SK-N-SH (cell line): ENCODE measurements around the gene TOMM20. TPM values are rescaled to one million over a fixed set of nuclear protein-coding genes. Genes with fewer than 3 reads are reported as not detected.

Source experiments
- CTCF ChIA-PET: fragments of 300-600, 350-600 bp; formaldehyde crosslinking; extraction: SDS; loops from one replicate; lab custom pipeline; 2021; lab: Yijun Ruan, JAX
- POLR2A ChIA-PET: fragments of 350-600 bp; sonication (Branson Sonifier 250); formaldehyde crosslinking; extraction: SDS; loops from one replicate; lab custom pipeline; 2020; ENCODE audit warnings: antibody characterized with exemption, inconsistent platforms; lab: Yijun Ruan, JAX
- DNase-seq: peaks from one replicate; pipeline ENCODE4 v3.0.0; 2012
- H2AFZ ChIP-seq: fragments of 200-600 bp; sonication (generic); 2 replicates; pipeline ENCODE4 v1.8.1; 2016; ENCODE audit warnings: antibody characterized with exemption, mild to moderate bottlenecking, low read depth
- H3F3A ChIP-seq: fragments of 200-600 bp; sonication (generic); replicated peaks from 2 replicates; pipeline ENCODE3; 2016; ENCODE audit warnings: antibody characterized with exemption, mild to moderate bottlenecking; ENCODE audit not compliant: insufficient read depth
- H3K27ac ChIP-seq, 2 experiments: fragments of 200-500 bp in 1 of 2; fragments of 200-600 bp in 1 of 2; sonication (Bioruptor generic) in 1 of 2; sonication (generic), shearing (Covaris generic) in 1 of 2; 2 replicates each; pipeline versions ENCODE4 v1.5.1 to v1.6.1; 2014 to 2016; ENCODE audit warnings: low read depth in 2 of 2, inconsistent platforms in 1 of 2, low read length in 1 of 2, mild to moderate bottlenecking in 1 of 2, mixed read lengths in 1 of 2
- H3K27me3 ChIP-seq: fragments of 200-600 bp; sonication (generic), shearing (Covaris generic); 2 replicates; pipeline ENCODE4 v1.6.1; 2016; ENCODE audit warnings: mixed run types; ENCODE audit not compliant: insufficient read depth
- H3K36me3 ChIP-seq, 2 experiments: fragments of 200-500 bp in 1 of 2; fragments of 200-600 bp in 1 of 2; sonication (Bioruptor generic) in 1 of 2; sonication (generic) in 1 of 2; replicated peaks in 1 of 2; 2 replicates each; pipeline versions ENCODE3 to v1.5.1; 2014 to 2016; ENCODE audit warnings: low read length in 1 of 2, mild to moderate bottlenecking in 1 of 2; ENCODE audit not compliant: insufficient read depth in 2 of 2, control insufficient read depth in 1 of 2
- H3K4me1 ChIP-seq, 2 experiments: fragments of 200-500 bp in 1 of 2; fragments of 200-600 bp in 1 of 2; sonication (Bioruptor generic) in 1 of 2; sonication (generic), shearing (Covaris generic) in 1 of 2; 2 replicates each; pipeline versions ENCODE4 v1.5.1 to v1.6.1; 2014 to 2016; ENCODE audit warnings: low read depth in 1 of 2, low read length in 1 of 2, mixed run types in 1 of 2; ENCODE audit not compliant: insufficient read depth in 2 of 2, control insufficient read depth in 1 of 2
- H3K4me2 ChIP-seq: fragments of 200-600 bp; sonication (generic), shearing (Covaris generic); 2 replicates; pipeline ENCODE4 v1.6.1; 2017; ENCODE audit warnings: mixed run types
- H3K4me3 ChIP-seq, 2 experiments: fragments of 200-500 bp in 1 of 2; fragments of 200-600 bp in 1 of 2; sonication (Bioruptor generic) in 1 of 2; sonication (generic), shearing (Covaris generic) in 1 of 2; 2 replicates each; pipeline versions ENCODE4 v1.5.1 to v1.8.1; 2014 to 2016; ENCODE audit warnings: low read depth in 2 of 2, inconsistent platforms in 1 of 2, low read length in 1 of 2, mild to moderate bottlenecking in 1 of 2, mixed read lengths in 1 of 2, moderate library complexity in 1 of 2
- H3K79me2 ChIP-seq: fragments of 200-600 bp; sonication (generic); 2 replicates; pipeline ENCODE4 v1.8.1; 2017; ENCODE audit warnings: mild to moderate bottlenecking; ENCODE audit not compliant: insufficient read depth
- H3K9ac ChIP-seq: fragments of 200-600 bp; sonication (generic); 2 replicates; pipeline ENCODE4 v1.6.1; 2017; ENCODE audit warnings: mixed run types
- H3K9me2 ChIP-seq: fragments of 200-600 bp; sonication (generic); 2 replicates; pipeline ENCODE4 v1.6.1; 2017; ENCODE audit warnings: mixed run types
- H3K9me3 ChIP-seq: fragments of 200-600 bp; sonication (generic); 2 replicates; pipeline ENCODE4 v1.6.1; 2017; ENCODE audit warnings: mixed run types, mild to moderate bottlenecking, moderate library complexity
- H4K20me1 ChIP-seq: fragments of 200-600 bp; sonication (generic); 2 replicates; pipeline ENCODE4 v1.6.1; 2017; ENCODE audit warnings: mild to moderate bottlenecking, mixed run types; ENCODE audit not compliant: insufficient read depth
- EP300 ChIP-seq, 2 experiments: IDR thresholded peaks; 2 replicates each; pipeline versions ENCODE4 v1.4.0 to v1.6.1; 2012; ENCODE audit warnings: borderline replicate concordance in 1 of 2, low read depth in 1 of 2, low read length in 1 of 2
- EZH2phosphoT487 ChIP-seq: fragments of 200-600 bp; sonication (generic); IDR thresholded peaks from 2 replicates; pipeline ENCODE4 v1.6.1; 2017; ENCODE audit warnings: low read depth, mixed run types, mild to moderate bottlenecking, antibody characterized with exemption, moderate library complexity, borderline replicate concordance
- FOXM1 ChIP-seq: IDR thresholded peaks from 2 replicates; pipeline ENCODE4 v1.4.0; 2012; ENCODE audit warnings: low read depth, mild to moderate bottlenecking
- GABPA ChIP-seq: IDR thresholded peaks from 2 replicates; pipeline ENCODE4 v1.4.0; 2012; ENCODE audit warnings: low read depth, mild to moderate bottlenecking
- IRF3 ChIP-seq: fragments of 150-350 bp; IDR thresholded peaks from 2 replicates; pipeline ENCODE4 v1.6.1; 2016; ENCODE audit warnings: mild to moderate bottlenecking, low read depth, low read length
- JUND ChIP-seq: IDR thresholded peaks from 2 replicates; pipeline ENCODE4 v1.4.0; 2012
- MAX ChIP-seq: IDR thresholded peaks from 2 replicates; pipeline ENCODE4 v1.4.0; 2012; ENCODE audit warnings: low read depth
- MEF2A ChIP-seq: IDR thresholded peaks from 2 replicates; pipeline ENCODE4 v1.4.0; 2012; ENCODE audit warnings: low read depth, borderline replicate concordance
- NFIC ChIP-seq: IDR thresholded peaks from 2 replicates; pipeline ENCODE4 v1.4.0; 2012; ENCODE audit warnings: borderline replicate concordance
- NRF1 ChIP-seq: IDR thresholded peaks from 2 replicates; pipeline ENCODE4 v1.6.1; 2012; ENCODE audit warnings: low read depth, mild to moderate bottlenecking, low read length
- POLR2AphosphoS5 ChIP-seq: IDR thresholded peaks from 2 replicates; pipeline ENCODE4 v1.6.1; 2012; ENCODE audit warnings: low read depth, low read length
- RAD21 ChIP-seq: IDR thresholded peaks from 2 replicates; pipeline ENCODE4 v1.6.1; 2012; ENCODE audit warnings: mild to moderate bottlenecking, low read length
- RFX5 ChIP-seq: IDR thresholded peaks from 2 replicates; pipeline ENCODE4 v1.6.1; 2012; ENCODE audit warnings: mild to moderate bottlenecking, improper control_type of control experiment, low read length
- SIN3A ChIP-seq: IDR thresholded peaks from 2 replicates; pipeline ENCODE4 v1.6.1; 2012; ENCODE audit warnings: low read depth, mild to moderate bottlenecking, low read length, moderate library complexity, borderline replicate concordance
- TEAD4 ChIP-seq: IDR thresholded peaks from 2 replicates; pipeline ENCODE4 v1.4.0; 2012; ENCODE audit warnings: mild to moderate bottlenecking, borderline replicate concordance; ENCODE audit not compliant: insufficient read depth
- ZBTB33 ChIP-seq: IDR thresholded peaks from 2 replicates; pipeline ENCODE4 v1.4.0; 2012; ENCODE audit warnings: low read depth, borderline replicate concordance
- WGBS: methylation state at CpG from one replicate; pipeline ENCODE4 v1.1.6; 2017; ENCODE audit warnings: low lambda C conversion rate; 5-methylcytosine and 5-hydroxymethylcytosine counted together
- polyA plus RNA-seq, 3 experiments: library from polyadenylated mRNA; depleted of rRNA; stranded (reverse); fragments of >200 nt; gene quantifications; 2 replicates each; pipeline ENCODE4 v1.2.3, GENCODE V29; 2012

TOMM20 gene
- polyA plus RNA-seq, 1 of the 3 experiments (the other 2 are of a cell fraction): 86.2 TPM

- TF ChIP-seq MAX: no peak
- Histone ChIP-seq H3K27ac (no peak overlapping the region), H3F3A (peaks cover 10% of the 10 kb centered on the region), H3K36me3 (peaks cover 56 to 91% of the 10 kb centered on the region in 2 experiments), H2AFZ (no peak overlapping the region), H3K9me2 (no peaks in the 10 kb centered on the region), H3K9ac (no peak overlapping the region), H3K27me3 (no peaks in the 10 kb centered on the region), H3K9me3 (no peaks in the 10 kb centered on the region), H4K20me1 (no peaks in the 10 kb centered on the region), H3K4me2 (no peak overlapping the region), H3K79me2 (peaks cover 26% of the 10 kb centered on the region), H3K4me3 (no peak overlapping the region), H3K4me1 (peaks cover 0 to 1% of the 10 kb centered on the region in 2 experiments; a peak in 1 of 4 replicates)
- ChIA-PET CTCF (interaction anchor here (1.0 kb wide), 1 partner anchor 9 kb away, joined by 4 read pairs; no protein-coding TSS in a partner anchor), POLR2A (no interaction called here)
- no peak for DNase-seq
Observed at GRCh38 chr1:235152235-235152634, 23.6 kb upstream of the TOMM20 start.

- peaks cover 50 to 89% of the 10 kb centered on the region in 2 experiments for H3K36me3 ChIP-seq
- WGBS: 85% methylated on average over 2 of the region's 2 CpGs
Observed at GRCh38 chr1:235151033-235151432, 22.4 kb upstream of the TOMM20 start.

GRCh38 chr1:235149824-235150223 lies 21.2 kb upstream of the TOMM20 start:
- ChIA-PET POLR2A (no interaction called here), CTCF (interaction anchor here (1.1 kb wide), 1 partner anchor 46 kb away, joined by 3 read pairs; no protein-coding TSS in a partner anchor)
- H3K9ac ChIP-seq: no peak overlapping the region
- H3K27ac ChIP-seq: no peak overlapping the region
- no peaks in the 10 kb centered on the region for H3K9me2 ChIP-seq
- H3K9me3 ChIP-seq: no peaks in the 10 kb centered on the region
- no peaks in the 10 kb centered on the region for H3K4me1 ChIP-seq
- no peak overlapping the region for H3K4me2 ChIP-seq
- H3K36me3 ChIP-seq: peaks cover 48 to 93% of the 10 kb centered on the region in 2 experiments
- H3F3A ChIP-seq: peaks cover 4% of the 10 kb centered on the region
- TF ChIP-seq NFIC (no peak), GABPA (no peak), RAD21 (no peak), EZH2phosphoT487 (no peak), RFX5 (no peak), MEF2A (no peak), EP300 (IDR thresholded peaks at IDR 0.05; ENCODE audit: borderline replicate concordance in 1 of 2, low read depth in 1 of 2, low read length in 1 of 2) (no peak), ZBTB33 (no peak), FOXM1 (no peak), JUND (no peak), POLR2AphosphoS5 (no peak)
- H3K79me2 ChIP-seq: peaks cover 16% of the 10 kb centered on the region
- 96% methylated on average over 9 of the region's 9 CpGs for WGBS
- H3K4me3 ChIP-seq: no peak overlapping the region
- H4K20me1 ChIP-seq: no peaks in the 10 kb centered on the region
- no peak for DNase-seq
- no peak overlapping the region for H2AFZ ChIP-seq
- H3K27me3 ChIP-seq: no peaks in the 10 kb centered on the region

More at GRCh38 chr1:235151033-235151432, 22.4 kb upstream of the TOMM20 start:
- no peak overlapping the region for H3K9ac ChIP-seq
- peaks cover 17% of the 10 kb centered on the region for H3K79me2 ChIP-seq
- no peak overlapping the region for H2AFZ ChIP-seq
- ChIA-PET CTCF (interaction anchor here (1.1 kb wide), 1 partner anchor 47 kb away, joined by 3 read pairs; no protein-coding TSS in a partner anchor), POLR2A (no interaction called here)
- no peak overlapping the region for H3K4me3 ChIP-seq
- H3K9me2 ChIP-seq: no peaks in the 10 kb centered on the region
- H3K9me3 ChIP-seq: no peaks in the 10 kb centered on the region
- H3K4me1 ChIP-seq: no peaks in the 10 kb centered on the region
- TF ChIP-seq SIN3A: no peak
- no peak for TF ChIP-seq NRF1
- TF ChIP-seq POLR2AphosphoS5: no peak
- no peak for TF ChIP-seq JUND
- TF ChIP-seq EP300 (IDR thresholded peaks at IDR 0.05; ENCODE audit: borderline replicate concordance in 1 of 2, low read depth in 1 of 2, low read length in 1 of 2): no peak
- TF ChIP-seq TEAD4: no peak
- no peak for TF ChIP-seq IRF3
- no peak for TF ChIP-seq RAD21
- no peaks in the 10 kb centered on the region for H4K20me1 ChIP-seq
- no peak overlapping the region for H3K4me2 ChIP-seq
- H3K27me3 ChIP-seq: no peaks in the 10 kb centered on the region
- peaks cover 4% of the 10 kb centered on the region for H3F3A ChIP-seq
- no peak for DNase-seq
- H3K27ac ChIP-seq: no peak overlapping the region
